DMS53 treated with DMSO at 0.1 percent for 48 hours (cell line): ENCODE results near the gene C5orf63.
"Not testable (repeated sequence)": the region's sequence is repeated elsewhere in the genome, so short reads cannot be mapped to it uniquely, and the experiment has no call there.

Experiments
- DNase-seq: peaks from one replicate; lab custom pipeline; 2025; ENCODE audit not compliant: unreplicated experiment; lab: John Stamatoyannopoulos, UW

C5orf63 gene

DNA sequence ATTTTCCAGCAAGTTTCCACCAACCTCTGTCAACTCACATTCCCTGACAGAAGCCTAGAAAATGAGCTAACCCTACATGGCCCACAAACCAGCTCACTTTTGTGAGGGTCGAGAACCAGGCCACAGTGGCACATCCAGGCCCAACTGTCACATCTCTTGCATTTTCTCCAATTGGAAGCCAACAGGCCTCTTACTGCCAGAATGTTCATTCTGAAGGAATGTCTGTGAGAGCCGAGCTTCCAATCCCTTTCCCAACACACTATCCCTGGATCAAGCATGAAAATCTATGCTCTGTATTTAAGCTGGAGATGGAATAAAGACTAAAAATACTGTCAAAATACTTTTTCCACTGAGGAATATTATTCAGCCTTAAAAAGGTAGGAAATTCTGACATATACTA lies 62.9 kb downstream of the C5orf63 start:
- DNase-seq: no peak

DNA sequence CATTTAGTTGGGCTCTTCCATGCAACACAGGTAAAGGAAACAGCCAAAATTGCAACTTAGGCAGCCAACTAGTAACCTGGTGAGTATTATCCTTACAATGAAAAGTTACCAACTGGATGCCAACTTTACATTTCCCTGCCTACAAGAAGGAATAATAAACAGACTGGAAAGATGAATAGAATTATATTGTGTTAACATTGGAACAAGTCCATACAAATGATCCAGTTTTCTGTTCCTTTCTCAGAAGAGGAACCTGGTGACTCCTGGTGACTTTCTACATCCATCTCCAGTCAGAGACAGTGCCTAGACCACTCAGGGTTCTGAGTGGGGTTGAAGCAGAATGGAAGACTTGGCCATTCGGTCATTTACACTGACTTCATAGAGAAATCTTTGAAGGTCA lies 63.5 kb downstream of the C5orf63 start:
- DNase-seq: no peak

DNA sequence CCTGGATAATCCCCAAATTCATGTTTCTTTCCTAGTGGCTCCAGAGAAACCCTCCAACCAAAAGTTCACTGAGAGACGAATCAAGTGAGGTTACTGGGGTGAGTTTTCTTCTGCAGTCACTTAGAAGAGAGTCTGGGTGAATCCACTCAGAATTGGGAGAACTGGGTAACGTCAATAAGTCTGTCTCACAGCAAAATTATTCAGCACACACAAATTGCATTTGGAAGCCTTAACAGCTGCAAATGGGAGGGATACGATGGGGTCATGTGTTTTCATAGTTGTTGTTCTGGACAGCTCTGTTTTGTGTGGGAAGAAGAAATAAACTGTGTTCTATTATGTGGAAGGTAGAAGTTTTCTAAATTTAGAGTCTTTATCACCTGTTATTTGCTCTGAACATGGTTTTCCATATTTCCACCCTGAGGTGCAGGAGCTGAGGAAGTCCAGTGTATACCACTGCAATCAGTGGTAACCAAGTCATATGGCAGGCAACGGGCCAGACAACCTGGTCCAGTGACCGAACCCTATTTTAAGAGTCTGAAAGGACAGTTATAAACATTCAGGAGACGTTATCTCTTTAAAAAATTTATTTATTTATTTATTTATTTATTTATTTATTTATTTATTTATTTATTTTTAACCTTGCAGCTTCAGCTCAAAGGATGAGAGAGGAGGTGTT lies 64.9 kb downstream of the C5orf63 start:
- DNase-seq: no peak

DNA sequence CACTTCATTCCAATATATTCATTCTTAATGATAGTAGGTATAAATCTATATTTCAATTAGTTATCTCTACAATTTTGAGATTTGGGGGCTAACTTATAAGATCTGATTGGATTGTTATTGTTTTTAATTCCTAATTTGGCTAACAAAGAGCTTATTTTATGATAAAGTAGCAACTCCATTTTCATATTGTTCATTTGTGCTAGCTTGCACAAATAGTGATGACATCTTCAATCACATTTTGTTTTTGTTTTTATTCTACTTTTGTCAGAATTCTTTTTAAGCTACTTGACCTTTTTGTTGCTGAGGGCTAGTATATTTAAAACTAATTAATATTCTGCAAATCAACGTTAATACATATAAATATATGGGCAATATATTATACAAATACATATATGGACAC lies 65.8 kb downstream of the C5orf63 start:
- DNase-seq: no peak

DNA sequence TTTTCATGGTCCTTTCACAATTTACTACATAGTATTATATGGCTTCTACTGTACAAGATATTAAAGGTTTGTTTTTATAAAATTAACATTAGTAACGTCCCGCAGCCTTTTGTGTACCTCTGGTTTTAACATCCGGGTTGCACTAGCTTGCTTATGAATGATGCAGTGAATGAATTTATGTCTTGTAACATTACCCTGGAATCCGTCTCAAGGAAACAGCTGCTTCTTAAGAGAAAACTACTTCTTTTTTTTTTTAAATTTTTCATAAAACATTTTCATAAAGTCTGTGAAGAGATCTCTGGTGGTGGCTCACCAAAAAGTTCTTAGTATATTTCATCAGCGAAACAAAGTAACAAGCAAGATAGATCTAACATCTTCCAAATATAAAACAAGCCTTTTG lies 66.6 kb downstream of the C5orf63 start:
- no peak for DNase-seq

DNA sequence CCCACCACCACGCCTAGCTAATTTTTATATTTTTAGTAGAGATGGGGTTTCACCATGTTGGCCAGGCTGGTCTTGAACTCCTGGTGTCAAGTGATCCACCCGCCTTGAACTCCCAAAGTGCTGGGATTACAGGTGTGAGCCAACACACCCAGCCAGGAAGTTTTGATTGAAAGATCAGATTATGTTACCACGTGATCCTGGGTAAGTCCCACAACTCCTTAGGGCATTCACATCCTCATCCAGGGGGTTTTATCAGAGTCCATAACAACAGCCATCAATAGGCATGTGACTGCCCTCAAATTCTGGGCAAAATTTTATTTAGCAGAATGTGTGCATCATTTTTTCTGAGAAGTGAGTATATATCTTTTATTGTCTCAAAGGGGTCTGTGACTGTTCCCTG lies 68.0 kb downstream of the C5orf63 start:
- not testable (repeated sequence) for DNase-seq

DNA sequence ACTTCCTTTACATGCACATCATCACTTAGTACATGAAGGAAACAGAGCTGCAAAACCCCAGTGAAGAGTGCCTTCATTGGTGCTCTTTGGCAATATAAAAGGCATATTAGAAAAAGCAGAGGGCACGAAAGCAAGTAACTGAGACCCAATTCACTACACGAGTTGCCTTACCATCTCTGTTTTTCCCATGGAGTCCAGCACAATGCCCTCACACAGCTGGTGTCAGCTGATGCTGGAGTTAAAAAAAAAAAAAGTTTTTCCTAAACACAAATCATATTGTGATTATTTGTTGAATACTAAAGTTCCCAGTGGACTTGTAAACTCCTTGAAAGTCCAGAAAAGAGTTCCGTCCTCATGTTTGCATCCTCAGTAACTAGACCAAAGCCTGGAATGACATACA lies 68.6 kb downstream of the C5orf63 start:
- DNase-seq: no peak

DNA sequence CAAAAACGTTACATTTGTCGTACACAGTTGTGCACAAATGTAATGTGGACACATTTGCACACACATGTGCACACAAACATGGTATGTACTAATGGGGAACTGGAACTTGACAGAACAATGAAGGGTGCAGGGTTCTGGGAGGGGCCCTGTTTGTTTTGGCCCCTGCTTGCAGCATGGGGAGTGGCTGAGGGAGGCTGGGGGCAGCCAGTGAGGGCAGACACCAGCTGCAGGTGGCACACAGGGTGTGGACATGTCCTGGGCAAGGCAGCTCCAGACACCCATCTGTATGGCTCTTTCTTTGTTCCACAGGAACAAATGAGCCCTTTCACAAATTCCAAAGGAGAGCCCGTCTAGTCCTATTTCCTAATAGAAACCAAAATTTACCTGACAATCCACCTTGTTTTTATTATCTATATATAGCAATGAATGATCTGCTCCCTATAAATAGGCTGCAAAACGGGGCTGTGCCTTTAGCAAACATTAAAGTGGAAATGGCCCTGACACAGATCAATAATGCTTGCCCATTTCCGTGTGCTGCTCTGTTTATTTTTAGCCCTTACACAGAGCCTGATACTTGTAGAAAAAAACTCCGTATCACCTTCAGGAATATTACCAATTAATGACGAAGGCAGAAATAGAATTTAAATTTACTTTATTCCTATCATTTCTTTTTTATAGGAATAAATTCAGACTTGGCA lies 69.4 kb downstream of the C5orf63 start:
- DNase-seq: no peak

DNA sequence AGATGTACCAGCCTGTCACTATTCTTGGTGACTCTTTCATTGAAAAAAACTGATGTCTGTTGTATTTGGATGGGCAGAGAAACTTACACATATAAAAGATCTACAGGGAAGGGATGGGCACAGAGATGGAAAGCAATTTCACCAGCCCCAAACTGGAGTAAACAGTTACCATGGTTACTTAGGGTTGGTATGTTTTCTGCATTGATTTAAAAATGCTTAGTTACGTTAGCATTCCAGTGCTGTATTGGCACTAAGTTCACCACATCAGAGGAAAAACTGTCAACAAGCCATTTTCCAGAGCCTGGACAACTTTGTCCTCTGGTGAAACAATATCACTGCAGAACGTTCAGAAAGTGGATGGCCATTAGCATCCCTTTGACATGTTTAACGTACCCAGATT lies 70.9 kb downstream of the C5orf63 start:
- DNase-seq: no peak

DNA sequence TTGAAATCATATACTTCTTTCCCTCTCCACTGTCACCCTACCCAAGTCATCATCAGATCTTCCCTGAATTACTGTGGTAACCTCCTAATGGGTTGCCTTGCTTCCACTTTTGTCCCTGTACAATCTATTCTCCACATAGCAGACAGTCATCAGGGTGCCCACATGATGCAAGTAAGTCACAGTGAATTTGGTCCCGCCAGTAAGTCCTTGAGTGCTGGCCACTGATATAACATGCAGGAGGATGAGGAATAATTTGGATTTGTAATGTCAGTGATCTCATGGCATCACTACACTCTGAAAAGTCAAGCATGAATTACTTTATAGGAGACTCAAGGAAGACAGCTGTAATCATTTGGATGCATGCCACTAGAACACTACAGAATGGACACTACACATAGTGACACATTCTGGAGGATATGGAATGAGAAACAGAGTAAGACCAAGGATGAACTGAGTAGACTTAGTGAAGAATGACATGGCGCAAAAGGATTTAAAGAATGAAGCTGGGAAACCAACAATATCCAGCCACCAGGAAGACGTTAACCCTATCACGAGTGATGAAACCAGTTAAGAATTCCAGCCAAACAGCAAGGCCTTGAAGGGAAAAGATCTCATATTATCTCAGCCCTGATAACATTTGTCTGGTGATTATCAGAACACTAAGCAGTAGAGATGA lies 71.5 kb downstream of the C5orf63 start:
- no peak for DNase-seq
